Mucosa of gallbladder (tissue), 1 donor: ENCODE measurements around the gene NR5A1. TPM values are rescaled to one million over a fixed set of nuclear protein-coding genes. Genes with fewer than 3 reads are reported as not detected.

Source experiments
- DNase-seq: peaks from one replicate; pipeline ENCODE4 v3.0.0-alpha.2; 2020; ENCODE audit warnings: low spot score
- total RNA-seq: library from RNA; stranded (reverse); gene quantifications from one replicate; pipeline ENCODE4 v1.2.1, GENCODE V29; 2021
- donor health status: DM: no; HTN: no; CAD: no.

The NR5A1 gene
- total RNA-seq, 1 donor from 2014 or later: 0.37 TPM

DNA sequence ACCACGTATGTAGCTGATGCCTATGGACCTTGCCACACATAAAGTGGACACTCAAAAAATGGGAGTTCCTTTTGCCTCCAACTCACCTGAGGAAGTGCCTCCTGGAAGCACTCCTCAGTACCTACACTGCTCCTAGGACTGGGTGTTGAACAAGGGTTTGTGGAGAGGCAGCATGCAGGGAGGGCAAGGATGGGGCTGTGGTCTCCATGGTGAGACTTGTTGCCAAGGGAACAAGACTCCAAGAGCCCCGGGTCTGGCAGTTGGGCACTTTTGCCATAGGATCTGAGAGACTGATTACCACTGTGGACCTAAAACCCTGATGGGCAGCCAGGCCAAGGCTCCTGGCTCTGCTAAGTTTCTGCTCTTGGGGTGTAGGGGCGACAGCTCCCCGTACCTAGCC lies 6.9 kb upstream of the NR5A1 start:
- DNase-seq: no peak

DNA sequence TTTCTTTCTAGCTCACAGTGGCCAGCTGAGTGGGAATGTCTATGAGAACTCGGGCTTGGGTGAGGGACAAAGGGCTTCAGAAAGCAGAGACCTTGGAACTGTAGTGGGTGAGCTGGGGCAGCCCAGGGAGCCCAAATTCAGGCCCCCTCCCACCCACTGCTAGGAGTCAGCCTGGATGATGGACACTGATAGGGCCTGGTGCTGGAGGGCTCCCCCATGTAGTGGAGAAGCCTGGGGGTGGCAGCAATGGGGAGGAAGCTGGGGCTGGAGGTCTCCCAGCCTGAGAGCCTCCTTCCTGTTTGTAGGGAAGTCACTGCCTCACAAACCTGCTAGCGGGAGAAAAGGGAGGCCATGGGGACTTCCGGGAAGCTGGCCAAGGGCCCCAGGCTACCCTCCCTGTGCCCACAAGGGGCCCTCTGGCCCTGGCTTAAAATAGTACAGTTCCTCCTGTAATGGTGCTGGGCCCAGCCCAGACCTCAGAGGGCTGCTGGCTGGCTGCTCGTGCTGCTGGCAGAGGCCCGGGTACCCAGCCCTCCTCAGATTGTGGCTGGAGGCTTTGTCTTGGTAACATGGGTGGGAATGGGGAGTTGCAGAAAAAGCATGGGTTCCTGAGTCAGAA lies 6.3 kb upstream of the NR5A1 start:
- no peak for DNase-seq

DNA sequence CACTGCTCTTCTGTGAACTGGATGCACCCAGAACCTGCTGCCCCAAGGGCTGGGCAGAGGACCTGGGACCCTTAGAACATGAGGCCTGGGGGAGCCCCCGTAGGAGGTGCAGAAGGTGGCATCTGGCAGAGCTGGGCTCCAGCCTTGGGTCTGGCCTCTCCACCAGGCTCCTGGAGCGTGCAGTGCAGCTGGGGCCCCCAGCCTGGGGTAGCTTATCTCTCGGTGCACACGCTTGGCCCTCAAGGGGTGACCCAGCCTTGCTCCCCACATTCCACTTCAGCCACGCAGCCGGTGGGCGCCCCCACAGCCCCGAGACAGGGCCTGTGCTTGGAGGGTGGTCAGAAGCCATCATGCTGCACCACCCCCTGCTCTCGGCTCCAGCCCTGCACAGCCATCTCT lies 5.6 kb upstream of the NR5A1 start:
- no peak for DNase-seq

GRCh38 chr9:124511891-124512805 lies 4.9 kb upstream of the NR5A1 start:
- DNase-seq: no peak

- no peak for DNase-seq
Observed at GRCh38 chr9:124511426-124511840, 4.2 kb upstream of the NR5A1 start.

GRCh38 chr9:124510650-124511425 lies 3.6 kb upstream of the NR5A1 start:
- DNase-seq: no peak

- no peak for DNase-seq
Observed at GRCh38 chr9:124507880-124508423, 753 bp upstream of the NR5A1 start.

DNA sequence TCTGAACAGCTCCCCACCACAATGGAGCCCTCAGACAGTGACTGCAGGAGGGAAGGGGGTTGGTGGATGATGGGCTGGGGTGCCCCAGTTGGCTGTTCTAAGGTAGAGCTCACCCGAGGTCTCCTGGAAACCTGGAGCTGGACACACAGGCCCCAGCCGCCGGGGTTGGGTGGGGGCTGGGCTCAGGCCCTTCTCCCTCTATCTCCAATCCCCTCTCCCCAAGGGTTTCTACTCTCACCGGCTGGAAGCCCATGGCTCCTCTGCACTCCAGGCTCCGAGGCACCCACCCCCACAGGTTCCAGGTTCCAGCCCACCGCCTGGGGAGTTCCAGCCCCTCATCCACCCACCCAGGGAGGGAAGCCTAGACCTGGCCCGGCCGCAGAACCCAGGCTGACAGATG lies 766 bp downstream of the NR5A1 start:
- no peak for DNase-seq

- DNase-seq: no peak
Observed at GRCh38 chr9:124505901-124506346, 1.3 kb downstream of the NR5A1 start.

- no peak for DNase-seq
Observed at GRCh38 chr9:124505006-124505900, 1.9 kb downstream of the NR5A1 start.

GRCh38 chr9:124504530-124505005 lies 2.6 kb downstream of the NR5A1 start:
- DNase-seq: no peak

GRCh38 chr9:124503713-124504529 lies 3.3 kb downstream of the NR5A1 start:
- no peak for DNase-seq

- DNase-seq: no peak
Observed at GRCh38 chr9:124502711-124503702, 4.2 kb downstream of the NR5A1 start.

DNA sequence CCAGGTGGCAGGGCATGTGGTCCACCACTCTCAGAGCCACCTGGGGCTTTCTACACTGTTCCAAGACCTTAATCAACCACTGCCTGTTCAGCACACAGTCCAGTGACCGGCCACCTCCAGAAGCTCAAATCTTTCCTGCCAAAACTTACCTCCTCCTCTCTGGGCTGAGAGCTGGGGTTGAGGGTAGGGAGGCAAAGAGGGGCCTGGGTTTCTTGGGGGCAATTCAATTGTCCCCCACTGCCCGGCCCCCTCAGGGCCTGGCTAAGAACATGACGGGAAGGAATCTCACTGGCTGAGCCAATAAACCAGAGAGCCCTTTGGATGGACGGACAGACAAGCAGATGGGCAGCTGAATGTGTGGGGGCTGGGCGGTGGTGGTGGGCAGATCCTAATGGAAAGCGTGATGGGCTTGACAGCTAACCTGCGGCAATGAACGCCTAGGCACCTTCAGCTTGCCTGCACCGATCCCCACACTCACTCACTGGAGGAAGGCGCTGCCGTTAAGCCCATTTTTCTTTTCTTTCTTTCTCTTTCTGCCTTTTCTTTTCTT lies 5.4 kb downstream of the NR5A1 start:
- DNase-seq: no peak

- DNase-seq: no peak
Observed at GRCh38 chr9:124500796-124501611, 6.2 kb downstream of the NR5A1 start.

GRCh38 chr9:124500028-124500795 lies 7.0 kb downstream of the NR5A1 start:
- no peak for DNase-seq

DNA sequence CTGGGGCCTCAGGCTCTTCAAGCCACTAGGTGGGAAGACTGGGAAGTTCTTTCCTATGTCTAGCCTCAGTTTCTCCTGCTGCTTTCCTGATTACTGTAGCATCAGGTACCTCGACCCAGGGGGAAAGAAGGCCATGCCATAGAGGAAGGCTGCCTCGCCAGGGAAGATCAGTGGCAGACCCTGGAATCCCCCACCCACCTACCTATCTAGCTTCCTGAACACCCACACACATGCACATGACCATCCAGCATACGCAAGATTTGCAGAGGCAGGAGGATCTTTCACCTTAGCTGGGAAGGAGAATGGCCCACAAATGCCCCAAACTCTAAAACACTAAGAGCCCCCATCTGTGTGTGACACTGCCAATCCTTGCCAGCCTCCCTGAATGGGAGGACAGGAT lies 8.0 kb downstream of the NR5A1 start:
- DNase-seq: no peak
